Measurements from ENCODE around the gene SIAH2.
A peak's percentile ranks its signal among the peaks of the same experiment; 100 is the strongest.

The SIAH2 gene

DNA sequence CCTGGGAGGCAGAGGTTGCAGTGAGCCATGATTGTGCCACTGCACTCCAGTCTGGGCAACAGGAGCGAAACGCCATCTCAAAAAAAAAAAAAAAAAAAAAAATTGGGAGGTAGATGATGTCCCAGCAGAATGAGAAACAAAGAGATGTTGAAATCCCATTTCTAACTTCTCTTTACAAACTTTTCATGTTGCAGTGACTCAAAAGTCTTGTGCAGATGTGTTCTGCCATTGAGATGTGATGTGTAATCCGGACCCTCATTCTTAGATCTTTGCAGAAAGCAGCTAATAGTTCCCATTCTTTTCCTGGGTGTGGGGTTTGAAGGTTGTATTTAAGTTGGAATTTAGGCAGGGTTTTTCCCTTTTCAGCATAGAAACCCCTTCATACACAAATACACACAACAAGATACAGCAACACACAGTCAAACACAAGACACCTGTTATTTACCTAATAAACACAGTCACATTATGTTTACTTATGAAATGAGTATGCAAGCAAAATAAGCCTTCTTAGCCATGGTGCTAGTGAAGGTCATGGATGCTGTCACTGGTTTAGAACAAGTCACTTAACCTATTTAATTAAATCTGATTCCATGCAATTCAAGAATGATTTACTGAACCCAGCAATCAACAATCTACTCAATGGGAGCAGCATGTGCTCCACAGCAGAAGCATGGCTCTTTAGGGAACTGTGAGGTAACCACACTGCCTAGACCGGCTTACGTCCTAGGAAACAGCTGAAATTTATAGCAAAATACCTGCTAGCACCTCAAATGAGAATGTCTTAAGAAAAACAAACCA lies 14.9 kb downstream of the SIAH2 start:
- no peak for DNase-seq

DNA sequence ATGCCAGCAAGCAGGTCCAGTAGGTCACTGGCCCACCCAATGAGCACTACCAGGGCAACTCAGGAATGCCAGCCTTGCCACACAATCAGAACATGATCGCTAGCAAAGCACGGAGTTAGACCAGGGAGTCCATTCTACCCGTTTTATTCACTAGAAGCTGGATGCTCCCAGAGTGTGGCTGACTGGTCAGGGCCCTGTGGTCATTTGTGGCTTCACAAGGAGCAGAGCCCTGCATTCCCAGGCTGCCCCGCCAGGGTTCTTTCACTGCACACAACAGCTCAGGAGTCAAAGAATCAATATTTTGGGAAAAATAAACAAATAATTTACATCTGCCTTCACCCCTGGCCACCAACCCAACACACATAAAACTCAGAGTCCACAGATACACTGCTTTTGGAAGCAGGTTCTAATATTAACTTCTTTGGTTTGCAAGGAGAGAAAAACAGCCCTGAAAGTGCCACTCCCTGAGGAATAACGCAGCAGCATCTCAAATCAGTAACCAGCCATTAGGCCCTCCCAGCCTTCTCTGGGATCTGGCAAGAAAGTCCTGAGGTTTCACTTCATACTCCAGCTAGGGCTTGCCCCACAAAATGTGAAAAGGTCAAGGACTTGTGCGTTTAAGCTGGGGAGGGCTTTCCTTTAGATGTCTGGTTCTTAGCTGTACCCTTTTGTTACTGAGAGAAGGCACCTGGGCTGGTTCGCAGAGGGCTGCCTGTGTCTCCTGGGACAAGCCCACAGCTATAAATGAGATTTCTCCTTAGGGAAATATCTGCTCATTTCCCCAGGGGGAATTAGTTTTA lies 16.0 kb downstream of the SIAH2 start:
- no peak for DNase-seq

DNA sequence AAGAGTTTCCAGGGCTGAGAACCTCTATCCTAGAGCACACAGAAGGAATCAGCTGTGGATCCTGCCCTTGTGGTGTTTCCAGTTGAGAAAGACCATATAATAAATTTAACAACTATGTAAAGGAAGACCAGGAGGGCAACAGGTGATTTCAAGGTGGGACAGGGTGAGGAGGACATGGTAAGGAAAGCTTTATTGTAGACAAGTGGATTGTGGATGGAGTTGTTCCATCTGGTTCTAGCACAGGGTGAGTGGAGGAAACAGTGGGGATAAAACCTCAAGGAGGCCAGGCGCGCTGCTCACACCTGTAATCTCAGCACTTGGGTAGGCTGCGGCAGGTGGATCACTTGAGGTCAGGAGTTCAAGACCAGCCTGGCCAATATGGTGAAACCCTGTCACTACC lies 17.1 kb downstream of the SIAH2 start:
- no peak for DNase-seq

DNA sequence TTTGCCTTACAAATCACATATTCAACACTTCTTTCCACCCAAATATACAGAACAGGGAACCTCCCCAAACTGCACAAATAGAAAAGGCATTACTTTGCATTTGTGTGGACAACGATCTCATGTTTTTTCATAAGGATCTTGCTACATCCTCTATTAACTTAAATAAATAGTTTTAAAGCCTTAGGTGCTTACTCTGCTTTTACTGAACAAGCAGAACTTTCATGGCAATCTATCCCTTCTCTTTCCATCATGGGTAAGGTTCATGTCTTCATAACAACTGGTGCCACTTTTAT lies 18.1 kb downstream of the SIAH2 start:
- DNase-seq, result no peak

DNA sequence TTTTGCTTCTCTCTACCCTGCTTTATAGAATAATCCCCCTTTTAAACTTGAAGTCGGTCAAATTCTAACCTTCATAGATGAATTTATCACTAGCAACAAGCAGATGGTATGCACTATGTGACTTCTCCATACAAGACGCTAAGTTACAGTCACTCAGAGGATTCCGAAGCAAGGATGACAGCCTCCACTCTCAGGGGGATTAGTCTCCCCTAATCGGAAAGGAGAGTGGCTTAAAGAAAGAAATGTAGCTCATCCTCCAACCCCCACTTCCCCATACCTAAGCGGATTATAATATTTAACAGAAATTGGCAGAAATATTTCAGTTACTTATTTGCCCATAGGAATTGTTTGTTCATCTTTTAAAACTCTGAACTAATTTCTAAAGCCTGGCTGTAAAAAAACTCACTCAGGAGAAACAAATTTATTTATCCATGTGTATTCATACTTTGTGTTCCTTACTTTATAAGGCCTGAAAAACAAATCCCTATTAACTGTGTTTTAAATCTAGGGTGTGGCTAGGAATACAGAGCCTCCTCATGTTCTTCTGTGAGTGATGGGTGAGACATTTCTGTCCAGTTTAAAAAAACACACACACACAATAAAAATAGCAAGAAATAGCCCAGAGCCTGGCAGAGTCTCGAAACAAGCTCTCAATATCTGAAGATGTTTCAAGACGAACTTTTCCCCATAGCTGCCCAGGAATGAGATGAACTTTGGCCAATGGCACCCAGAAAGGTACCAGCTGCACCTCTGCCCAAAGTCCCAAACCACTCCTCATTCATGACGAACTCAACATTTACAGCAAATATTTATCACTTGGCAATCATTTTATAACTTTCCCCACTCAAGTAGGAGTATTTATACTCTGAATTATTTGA lies 18.7 kb downstream of the SIAH2 start:
- no peak for DNase-seq

DNA sequence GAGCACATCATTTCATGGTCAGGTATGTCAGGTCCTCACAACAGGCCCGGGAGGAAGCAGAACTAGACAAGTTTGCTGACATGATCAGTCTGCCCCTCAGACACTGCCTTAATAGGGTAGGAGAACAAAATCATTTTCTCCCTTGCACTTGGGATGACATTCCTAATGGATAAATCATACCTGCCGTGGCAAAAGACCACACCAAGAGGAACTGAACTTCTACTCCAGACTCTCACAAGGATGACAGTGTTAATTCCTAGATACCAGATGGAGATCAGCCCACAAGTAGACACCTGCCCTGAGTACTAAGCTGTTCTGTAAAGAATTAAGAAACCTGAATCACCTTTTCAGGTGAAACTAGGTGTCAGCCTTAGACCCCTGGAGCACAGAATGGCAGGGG lies 19.5 kb downstream of the SIAH2 start:
- DNase-seq, result peak; percentile 75

DNA sequence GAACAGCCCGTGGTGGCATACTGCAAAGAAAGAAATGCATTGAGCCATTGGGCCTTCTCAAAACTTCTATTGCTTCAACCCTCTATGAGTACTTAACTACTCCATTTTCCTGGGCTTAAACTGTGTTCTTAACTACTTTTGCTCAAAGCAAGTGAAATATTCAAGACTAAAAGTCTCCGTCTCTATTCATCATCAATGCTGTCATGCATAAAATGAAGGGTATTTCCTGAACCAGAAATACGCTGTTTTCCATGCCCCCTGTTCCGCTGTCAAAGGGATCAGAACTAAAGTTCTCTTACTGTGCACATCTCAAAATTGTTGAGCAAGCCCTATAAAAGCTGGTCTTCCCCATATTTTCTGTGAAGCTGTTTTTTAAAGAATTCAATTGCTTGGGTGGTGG lies 20.3 kb downstream of the SIAH2 start:
- no peak for DNase-seq

DNA sequence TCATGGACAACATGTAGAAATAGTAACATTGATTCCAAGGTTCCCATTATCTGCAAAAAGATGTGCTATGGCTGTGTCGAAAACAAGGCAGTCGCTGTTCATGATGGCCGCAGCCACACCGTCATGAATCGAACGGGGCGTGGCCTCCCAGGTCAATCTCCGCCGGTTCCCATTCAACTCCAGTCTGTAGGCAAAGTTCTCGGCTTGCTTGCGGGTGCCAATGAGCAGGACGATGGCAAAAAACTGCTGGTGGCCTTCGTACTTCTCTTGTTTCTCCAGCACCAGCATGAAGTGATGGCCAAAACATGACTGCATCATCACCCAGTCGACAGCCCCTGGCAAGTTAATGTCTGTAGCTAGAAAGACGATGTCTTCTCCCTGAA lies 20.8 kb downstream of the SIAH2 start:
- no peak for DNase-seq

DNA sequence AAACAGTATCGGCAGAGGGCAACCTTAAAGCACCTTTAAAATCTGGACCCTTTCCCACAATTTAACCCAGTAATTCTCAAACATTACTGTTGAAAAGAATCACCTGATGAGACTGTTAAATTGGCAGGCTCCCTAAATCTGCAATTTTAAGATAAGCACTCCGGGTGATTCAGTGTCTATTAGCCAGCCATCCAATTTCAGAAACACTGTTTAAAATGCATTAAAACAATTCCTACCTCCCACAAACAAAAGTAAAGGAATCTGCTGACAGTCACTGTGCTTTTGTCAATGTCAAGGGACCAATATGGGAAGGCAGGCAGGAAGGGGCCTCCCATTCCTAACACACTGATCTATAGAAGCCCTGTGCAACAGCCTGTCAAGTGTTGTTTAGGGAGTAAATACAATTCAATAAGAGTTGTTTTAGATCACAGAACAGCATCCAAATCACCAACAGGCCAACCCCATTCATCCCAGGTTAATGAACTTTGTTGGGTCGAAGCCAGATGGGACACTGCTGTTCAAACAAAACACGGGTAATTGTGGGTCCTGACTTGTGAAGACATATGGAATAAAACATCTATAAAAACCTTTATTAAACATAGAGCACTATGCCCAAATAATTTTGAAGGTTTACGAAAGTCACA lies 21.4 kb downstream of the SIAH2 start:
- DNase-seq, result no peak

DNA sequence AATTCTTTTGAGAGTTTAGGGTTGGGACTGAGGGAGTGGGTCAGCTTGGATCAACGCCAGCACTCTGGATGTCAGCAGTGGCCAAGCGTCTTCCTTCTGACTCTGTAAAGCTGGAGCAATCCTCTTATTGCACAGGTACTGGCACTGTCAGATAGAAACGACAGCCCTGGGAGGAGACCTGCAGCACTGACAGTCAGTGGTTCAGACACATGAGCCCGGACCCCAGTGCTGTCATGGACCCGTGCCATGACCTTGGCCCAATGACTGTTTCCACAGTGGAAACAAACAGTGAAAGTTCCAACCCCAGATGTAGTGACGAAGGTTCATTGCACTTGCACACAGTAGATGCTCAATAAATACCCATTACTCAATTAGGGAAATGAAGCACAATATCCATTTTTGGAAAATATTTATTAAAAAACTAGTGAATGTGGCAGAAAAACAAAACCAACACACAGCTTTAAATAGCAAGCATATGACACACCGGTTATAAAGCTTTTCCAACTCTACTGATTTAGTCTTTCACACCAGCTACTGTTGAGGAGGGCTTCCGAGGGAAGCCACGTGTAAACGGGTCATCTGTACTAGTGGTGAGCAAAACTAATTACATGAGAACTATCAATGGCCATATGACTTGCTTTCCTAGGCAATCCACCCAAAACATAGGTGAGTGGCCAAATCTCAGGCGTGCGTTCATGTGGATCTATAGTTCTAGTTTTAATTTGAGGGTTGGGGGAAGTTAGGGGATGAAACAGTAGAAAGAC lies 22.1 kb downstream of the SIAH2 start:
- no peak for DNase-seq

DNA sequence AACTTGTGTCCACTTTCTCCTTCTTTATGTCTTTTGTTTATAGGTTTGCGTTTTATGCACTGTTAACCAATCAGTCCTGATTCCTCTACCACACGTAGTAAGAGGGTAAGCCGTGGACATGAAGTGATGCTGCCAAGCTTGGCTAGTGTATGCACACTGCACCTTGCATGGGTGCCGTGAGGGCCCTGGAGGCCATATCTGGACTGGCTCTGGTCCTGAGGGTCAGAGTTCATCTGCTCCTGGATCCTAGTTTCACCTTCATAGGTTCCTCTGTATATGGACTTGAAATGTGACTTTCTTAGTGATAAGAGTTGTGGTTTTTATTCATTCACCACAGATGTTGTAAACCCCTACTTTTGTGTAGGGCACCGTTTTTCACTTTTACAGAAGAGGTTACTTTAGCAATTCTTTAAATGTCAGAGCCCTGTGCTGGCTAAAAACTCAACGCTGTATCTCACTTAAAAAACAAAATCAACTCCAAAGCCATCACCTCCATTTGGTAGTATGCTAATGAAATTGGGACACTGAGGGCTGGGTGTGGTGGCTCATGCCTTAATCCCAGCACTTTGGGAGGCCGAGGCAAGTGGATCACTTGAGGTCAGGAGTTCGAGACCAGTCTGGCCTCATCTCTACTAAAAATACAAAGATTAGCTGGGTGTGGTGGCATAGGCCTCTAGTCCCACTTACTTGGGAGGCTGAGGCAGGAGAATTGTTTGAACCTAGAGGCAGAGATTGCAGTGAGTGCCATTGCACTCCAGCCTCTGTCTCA lies 22.9 kb downstream of the SIAH2 start:
- no peak for DNase-seq

DNA sequence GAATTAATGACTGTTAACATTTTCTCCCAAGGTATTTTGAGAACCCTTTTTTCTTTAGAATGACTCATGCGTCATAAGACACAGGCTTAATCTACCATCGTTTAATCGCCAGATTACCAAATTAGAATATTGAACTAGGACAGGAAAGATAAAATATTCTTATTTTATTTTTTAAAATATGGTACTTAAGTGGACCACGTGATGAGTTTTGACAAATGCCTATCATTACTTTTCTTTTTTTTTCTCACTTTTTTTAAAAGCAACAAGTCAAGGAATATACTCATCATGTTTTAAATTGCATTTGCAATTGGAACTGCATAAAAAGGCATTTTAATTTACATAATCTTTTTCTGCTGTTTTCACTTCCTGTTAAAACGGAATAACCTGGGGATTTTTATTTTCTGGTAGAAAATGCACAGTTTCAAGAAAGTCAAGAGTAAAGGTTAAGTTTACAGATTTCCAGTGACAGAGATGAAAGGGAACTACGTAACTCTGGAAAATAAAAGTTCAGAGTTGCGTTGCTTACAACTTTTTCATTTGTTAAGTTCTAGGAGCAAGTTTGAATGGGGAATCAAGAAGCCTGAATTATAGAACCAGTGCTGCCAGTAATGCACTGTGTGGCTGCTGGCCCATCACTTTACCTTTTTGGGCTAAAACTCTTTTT lies 23.6 kb downstream of the SIAH2 start:
- no peak for DNase-seq

DNA sequence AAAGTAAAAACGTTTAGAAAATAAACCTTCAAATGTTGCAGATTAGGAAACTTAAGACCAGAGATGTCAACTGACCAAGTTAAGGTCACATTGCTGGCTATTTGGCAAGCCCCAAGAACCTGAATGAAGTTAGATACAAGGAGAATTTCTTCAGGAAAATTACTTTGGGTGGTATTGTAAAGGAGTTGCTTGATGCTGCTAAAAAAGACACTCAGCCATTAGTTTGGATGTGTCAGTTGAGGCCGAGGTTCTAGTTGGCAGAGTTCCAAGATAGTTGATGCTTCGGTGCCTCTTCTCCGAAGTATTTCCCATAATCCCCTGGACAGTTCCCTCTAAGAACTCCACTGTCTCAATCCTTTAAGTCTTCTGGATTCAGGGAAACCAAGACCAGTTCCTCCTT lies 24.3 kb downstream of the SIAH2 start:
- peak; percentile 43 for DNase-seq

DNA sequence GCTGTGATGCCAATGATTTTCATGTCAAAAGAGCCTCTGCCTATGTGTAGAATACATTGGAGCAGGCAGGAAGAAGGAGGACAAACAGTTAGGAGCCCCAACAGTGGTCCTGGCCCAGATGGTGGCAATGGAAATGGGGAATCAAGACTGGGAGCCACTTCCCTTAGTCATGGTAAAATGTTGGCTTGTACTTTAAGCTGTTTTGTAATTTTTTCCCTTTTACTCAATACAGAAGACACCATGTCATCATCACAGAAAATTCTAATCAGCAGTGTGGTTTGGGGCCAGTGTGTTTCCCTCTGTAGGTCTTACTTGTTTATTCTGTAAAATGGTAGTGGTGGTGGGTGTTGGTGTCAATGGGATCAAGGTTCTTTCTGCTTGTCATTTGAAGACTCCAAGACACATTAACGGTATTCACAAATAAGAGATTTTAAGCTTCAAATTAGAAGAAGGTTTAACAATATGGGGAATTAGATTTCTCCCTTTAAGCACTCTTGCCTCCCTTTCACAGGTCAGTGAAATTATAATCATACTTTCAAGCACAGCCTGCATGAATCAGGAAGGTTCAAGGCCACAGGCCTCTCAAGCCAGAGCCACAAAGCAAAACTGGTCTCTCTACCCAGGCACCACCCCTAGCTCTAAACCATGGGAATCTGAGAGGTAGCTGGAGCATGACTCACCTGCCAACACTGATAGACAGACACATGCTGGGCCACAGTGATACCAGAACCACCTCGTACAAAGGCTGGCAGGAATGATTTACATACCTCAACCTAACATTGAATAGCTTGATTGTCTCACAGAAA lies 24.9 kb downstream of the SIAH2 start:
- DNase-seq, result no peak

DNA sequence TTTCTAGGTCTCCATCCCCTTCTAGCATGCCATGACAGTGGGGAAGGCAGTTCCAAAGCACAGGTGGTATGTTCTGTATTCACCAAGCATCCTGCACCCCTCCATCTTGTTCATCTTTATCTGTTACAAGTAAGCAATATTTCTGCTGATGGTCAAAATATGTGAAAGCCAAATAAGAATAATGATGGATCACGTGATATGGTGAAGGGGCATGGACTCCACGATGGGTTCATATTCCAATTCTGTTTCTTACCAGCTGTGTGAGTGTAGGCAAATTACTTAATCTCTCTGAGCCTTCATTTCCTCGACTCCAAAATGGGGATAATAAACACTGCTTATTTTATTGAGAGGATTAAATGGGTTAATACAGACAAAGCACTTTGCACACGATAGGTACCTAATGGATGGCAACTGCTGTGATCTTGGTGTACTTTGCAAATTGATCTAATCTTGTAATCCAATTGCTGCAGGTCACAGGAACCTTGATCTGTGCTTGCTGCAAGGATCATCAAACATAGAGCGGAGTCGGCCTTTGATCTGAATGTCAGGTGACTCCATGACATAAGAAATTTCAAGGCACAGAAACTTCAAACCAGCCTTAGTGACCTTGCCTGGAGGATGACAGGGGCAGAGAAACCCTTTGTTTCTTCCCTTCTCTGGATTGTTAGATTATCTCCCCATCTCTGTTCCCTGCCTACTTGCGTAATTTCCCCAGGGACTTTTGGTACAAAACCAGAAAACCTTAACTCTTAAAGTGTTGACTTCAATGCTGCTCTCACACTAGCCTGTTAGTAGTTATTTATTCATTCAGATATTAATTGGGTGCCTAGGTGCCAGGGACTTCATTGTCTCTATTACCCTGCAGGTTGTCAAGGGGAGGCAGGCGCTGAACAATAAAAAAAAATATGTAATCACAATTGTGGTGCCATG lies 25.8 kb downstream of the SIAH2 start:
- no peak for DNase-seq

DNA sequence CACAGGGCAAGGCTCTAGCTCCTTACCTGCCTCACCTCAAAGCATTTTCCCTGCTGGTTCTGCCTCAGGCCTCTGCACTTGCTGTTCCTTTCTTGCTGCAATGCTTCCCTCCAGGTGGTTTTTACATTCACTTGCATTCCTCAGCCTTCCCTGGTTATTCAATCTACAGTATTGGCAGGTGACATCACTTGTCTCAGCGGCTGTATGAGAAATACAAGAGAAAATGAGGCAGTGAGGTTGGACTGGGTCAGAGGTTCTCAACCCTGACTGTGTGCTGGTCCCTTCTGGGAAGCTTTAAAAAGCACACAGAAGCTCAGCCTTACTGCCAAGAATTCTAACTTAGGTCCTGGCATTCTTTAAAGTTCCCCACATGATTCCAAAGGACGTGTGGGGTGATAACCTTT lies 26.7 kb downstream of the SIAH2 start:
- no peak for DNase-seq

DNA sequence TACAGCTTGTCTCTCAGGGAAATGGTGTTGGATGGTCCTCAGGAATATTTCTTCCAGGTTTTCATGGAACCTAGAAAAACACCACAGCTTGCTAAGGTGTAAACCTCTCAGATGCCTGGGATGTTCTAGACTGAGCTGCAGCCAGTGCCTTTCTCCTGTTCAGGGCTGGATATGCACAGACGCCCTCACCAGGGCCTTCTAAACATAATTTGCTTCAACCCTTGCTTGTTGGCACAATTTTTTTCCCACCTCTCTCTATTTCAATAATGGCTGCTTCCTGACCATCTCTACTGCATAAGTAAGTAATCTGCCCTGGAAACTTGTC lies 28.2 kb downstream of the SIAH2 start:
- DNase-seq, result no peak

DNA sequence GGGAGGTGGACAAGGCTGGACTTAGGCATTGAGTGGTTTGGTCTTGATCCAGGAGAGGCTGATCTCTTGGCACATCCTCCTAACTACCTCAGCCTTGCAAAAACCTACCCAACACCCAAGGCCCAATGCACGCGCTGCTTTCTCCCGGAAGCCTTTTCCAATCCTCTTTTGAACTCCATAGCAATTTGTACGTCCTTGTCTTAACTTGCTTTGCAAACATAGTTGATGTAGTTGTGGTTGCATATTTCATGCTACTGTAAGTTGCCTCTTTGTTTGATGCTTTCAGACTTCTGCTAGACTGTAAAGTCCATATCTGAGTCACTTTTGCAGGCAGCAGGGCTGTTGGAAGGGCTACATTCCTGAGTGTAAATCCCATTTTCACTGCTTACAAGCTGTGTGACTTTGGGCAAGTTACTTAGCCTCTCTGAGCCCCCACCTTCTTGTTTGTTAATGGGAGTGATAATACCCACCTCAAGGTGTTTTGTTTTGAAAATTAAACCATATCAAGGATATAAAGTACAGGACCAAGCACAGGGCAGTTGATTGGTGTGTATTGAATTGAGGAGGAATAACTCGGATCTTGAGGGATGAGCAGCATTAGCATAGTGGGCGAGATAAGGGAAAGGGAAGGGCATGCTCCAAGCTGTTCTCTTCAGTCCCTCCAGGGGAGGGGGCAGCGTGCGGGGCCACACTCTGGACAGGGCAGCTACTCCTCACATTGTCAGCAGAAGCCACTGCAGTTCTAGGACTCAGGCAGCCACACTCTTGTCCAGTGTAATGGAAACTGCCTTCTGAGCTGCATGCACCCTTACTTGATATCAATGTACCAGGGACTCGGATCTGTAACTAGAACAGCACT lies 28.8 kb downstream of the SIAH2 start:
- no peak for DNase-seq

Measured in fibroblast of skin of abdomen (primary cell).